ENCODE data around the gene PDE11A. TPM values are rescaled to one million over a fixed set of nuclear protein-coding genes. Genes with fewer than 3 reads are reported as not detected.

PDE11A gene
- total RNA-seq, 2 donors from 2014 or later: 0.28 to 3.5 TPM

DNA sequence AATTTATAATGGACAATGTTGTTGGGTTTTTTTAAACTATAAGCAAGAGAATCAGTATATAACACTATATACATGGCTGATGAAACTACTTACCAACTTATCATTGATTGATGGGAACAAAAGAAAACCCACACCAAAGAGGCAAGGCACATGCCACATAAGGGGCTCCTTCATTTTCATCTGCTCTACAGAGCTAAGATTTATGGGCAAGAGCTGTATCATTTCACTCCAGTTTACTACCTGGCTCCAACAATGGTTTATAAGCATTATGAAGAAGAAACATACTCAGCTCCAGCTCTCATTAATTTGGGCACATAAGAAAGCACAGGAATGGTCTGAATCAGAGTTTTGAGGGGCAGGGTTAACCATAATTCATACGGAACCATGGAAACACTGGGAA is 396.8 kb downstream of the PDE11A start:
- TF ChIP-seq, protein P1, sequence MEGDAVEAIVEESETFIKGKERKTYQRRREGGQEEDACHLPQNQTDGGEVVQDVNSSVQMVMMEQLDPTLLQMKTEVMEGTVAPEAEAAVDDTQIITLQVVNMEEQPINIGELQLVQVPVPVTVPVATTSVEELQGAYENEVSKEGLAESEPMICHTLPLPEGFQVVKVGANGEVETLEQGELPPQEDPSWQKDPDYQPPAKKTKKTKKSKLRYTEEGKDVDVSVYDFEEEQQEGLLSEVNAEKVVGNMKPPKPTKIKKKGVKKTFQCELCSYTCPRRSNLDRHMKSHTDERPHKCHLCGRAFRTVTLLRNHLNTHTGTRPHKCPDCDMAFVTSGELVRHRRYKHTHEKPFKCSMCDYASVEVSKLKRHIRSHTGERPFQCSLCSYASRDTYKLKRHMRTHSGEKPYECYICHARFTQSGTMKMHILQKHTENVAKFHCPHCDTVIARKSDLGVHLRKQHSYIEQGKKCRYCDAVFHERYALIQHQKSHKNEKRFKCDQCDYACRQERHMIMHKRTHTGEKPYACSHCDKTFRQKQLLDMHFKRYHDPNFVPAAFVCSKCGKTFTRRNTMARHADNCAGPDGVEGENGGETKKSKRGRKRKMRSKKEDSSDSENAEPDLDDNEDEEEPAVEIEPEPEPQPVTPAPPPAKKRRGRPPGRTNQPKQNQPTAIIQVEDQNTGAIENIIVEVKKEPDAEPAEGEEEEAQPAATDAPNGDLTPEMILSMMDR (IDR thresholded peaks at IDR 0.05): no peak
- no peak overlapping the region for H3K4me3 ChIP-seq
- no peaks in the 10 kb centered on the region for H3K27me3 ChIP-seq (replicated peaks; ENCODE audit: insufficient read depth)
- DNase-seq (ENCODE audit: low spot score): no peak
- no peak overlapping the region for H3K27ac ChIP-seq
- no peaks in the 10 kb centered on the region for H3K9me3 ChIP-seq
- no peaks in the 10 kb centered on the region for H3K36me3 ChIP-seq
- no peaks in the 10 kb centered on the region for H3K4me1 ChIP-seq (ENCODE audit: control insufficient read depth in 1 of 2, low read depth in 2 of 2)
- no peak for ATAC-seq (ENCODE audit: insufficient number of reproducible peaks, low FRiP score, low read depth)

GRCh38 chr2:177675350-177675821 is 397.2 kb downstream of the PDE11A start:
- Histone ChIP-seq H3K4me1 (ENCODE audit: control insufficient read depth in 1 of 2, low read depth in 2 of 2) (no peaks in the 10 kb centered on the region), H3K4me3 (no peak overlapping the region), H3K27ac (no peak overlapping the region), H3K9me3 (no peaks in the 10 kb centered on the region), H3K27me3 (replicated peaks; ENCODE audit: insufficient read depth) (no peaks in the 10 kb centered on the region), H3K36me3 (no peaks in the 10 kb centered on the region)
- TF ChIP-seq, protein P1 (IDR thresholded peaks at IDR 0.05): no peak
- no peak for ATAC-seq (ENCODE audit: insufficient number of reproducible peaks, low FRiP score, low read depth)
- no peak for DNase-seq (ENCODE audit: low spot score)

DNA sequence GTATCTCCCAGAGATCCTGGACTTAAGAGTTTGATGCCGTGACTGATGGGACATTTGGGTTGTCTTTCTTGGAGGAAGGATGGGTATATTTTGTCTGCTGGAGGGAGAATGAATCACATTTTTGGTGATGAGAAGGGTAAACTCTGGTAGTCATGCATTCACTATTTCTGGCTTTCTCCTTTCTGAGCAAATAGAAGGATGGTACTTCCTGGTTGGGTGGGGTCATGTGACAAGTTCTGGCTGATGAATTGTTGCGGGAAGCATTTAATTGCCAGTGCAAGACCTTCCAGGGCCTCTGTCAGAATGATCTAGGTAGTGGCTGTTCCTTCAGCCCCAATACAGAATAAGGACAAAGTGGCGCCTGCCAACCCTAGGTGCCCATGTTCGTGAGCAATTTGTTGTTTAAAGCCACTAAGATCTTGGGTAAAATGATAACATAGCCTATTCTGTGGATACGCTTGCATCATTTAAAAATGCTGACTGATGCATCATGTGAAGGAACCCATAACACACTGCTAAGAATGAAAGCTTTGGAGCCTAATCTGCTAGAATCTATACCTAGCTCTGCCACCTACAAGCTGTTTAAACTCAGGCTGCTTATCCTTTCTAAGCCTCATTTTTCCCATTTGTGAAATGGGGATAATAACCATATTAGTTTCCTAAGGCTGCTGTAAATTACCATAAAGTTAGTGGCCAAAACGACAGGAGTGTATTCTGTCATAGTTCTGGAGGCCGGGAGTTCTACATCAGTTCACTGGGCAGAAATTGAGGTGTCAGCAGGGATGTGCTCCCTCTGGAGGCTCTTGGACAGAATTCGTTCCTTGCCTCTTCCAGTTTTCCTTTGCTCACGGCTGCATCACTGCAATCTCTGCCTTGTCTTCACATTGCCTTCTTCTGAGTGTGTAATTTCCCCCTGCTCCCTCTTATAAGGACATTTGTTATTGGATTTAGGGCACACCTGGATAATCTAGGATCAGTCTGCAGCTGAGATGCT is 398.7 kb downstream of the PDE11A start:
- DNase-seq (ENCODE audit: low spot score): no peak
- Histone ChIP-seq H3K27ac (no peak overlapping the region), H3K9me3 (no peaks in the 10 kb centered on the region), H3K27me3 (replicated peaks; ENCODE audit: insufficient read depth) (no peaks in the 10 kb centered on the region), H3K4me3 (no peak overlapping the region), H3K36me3 (no peaks in the 10 kb centered on the region), H3K4me1 (ENCODE audit: control insufficient read depth in 1 of 2, low read depth in 2 of 2) (no peaks in the 10 kb centered on the region)
- ATAC-seq (ENCODE audit: insufficient number of reproducible peaks, low FRiP score, low read depth): no peak
- TF ChIP-seq, protein P1 (IDR thresholded peaks at IDR 0.05): no peak

GRCh38 chr2:177671662-177672061 is 400.9 kb downstream of the PDE11A start:
- no peaks in the 10 kb centered on the region for H3K9me3 ChIP-seq
- DNase-seq (ENCODE audit: low spot score): no peak
- H3K36me3 ChIP-seq: no peaks in the 10 kb centered on the region
- no peak overlapping the region for H3K4me3 ChIP-seq
- H3K27ac ChIP-seq: no peak overlapping the region
- TF ChIP-seq, protein P1 (IDR thresholded peaks at IDR 0.05): no peak
- no peak for ATAC-seq (ENCODE audit: insufficient number of reproducible peaks, low FRiP score, low read depth)
- H3K27me3 ChIP-seq (replicated peaks; ENCODE audit: insufficient read depth): no peaks in the 10 kb centered on the region
- H3K4me1 ChIP-seq (ENCODE audit: control insufficient read depth in 1 of 2, low read depth in 2 of 2): no peaks in the 10 kb centered on the region

DNA sequence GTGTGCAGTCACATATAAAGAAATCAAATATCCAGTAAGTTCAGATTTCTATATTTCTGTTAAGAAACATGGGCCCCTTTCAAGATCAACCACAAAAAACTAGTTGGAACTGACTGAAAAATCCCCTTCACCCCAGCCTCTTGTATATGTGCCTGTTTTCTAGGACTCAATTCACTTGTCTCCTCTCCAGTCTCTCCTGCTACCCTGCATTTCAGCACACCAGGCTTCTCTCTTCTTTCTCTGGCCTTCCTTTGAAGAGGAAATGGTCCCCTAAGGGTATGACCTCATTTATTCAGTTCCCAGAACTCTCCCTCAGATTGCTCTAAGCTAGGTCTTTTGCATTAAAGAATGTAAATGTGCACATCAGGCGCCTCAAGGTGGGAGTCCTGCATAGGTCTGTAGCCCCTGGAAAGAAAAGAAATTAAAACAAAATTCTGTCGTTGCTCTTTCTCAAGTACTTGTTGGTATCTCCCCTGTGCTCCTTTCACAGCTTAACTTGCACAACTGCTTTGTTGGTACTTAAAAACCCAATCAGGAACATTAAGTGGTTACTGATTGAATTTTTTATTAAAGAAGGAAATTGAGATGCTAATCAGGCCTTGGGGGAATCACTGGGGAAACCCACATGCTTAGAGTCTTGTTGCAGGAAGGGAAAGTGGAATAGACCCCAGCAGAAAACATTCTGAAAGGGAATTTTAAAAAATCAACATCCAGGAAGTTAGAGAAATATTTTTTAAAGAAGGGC is 401.6 kb downstream of the PDE11A start:
- Histone ChIP-seq H3K27me3 (replicated peaks; ENCODE audit: insufficient read depth) (no peaks in the 10 kb centered on the region), H3K36me3 (no peaks in the 10 kb centered on the region), H3K9me3 (no peaks in the 10 kb centered on the region), H3K4me1 (ENCODE audit: control insufficient read depth in 1 of 2, low read depth in 2 of 2) (no peaks in the 10 kb centered on the region), H3K27ac (no peak overlapping the region), H3K4me3 (no peak overlapping the region)
- ATAC-seq (ENCODE audit: insufficient number of reproducible peaks, low FRiP score, low read depth): no peak
- DNase-seq (ENCODE audit: low spot score): no peak
- TF ChIP-seq, protein P1 (IDR thresholded peaks at IDR 0.05): no peak

Measured in thoracic aorta (tissue), 2 donors.